Dermis microvascular lymphatic vessel endothelial cell (primary cell): ENCODE data around the gene INTS2. TPM values are rescaled to one million over a fixed set of nuclear protein-coding genes. Genes with fewer than 3 reads are reported as not detected.
"Not testable (repeated sequence)": the region's sequence is repeated elsewhere in the genome, so short reads cannot be mapped to it uniquely, and the experiment has no call there.

Source experiments
- DNase-seq, 2 donors: peaks; one replicate each; pipeline versions ENCODE4 v3.0.0 to v3.0.0-alpha.2; 2010; ENCODE audit warnings: low read depth in 2 of 2
- total RNA-seq: library from RNA; depleted of rRNA; stranded (reverse); fragments of >200 nt; gene quantifications from 2 replicates; pipeline ENCODE4 v1.2.1, GENCODE V29; 2014

The INTS2 gene
- total RNA-seq = 14.4 and 18.0 TPM in 2 replicates

- DNase-seq = peak; percentile 89 to 95
These were observed at the start of gene INTS2 for GRCh38 chr17:61927208-61928100. INTS2 (minus strand) TSS chr17:61927982; CDS start chr17:61926644, 1,338 bp downstream.

GRCh38 chr17:61974115-61974514 lies 46.3 kb upstream of the INTS2 start:
- no peak for DNase-seq

- no peak for DNase-seq
These were observed 44.5 kb upstream of the INTS2 start for GRCh38 chr17:61972311-61972710.

- no peak for DNase-seq
These were observed 42.2 kb upstream of the INTS2 start for GRCh38 chr17:61970030-61970429.

GRCh38 chr17:61968757-61969156 lies 41.0 kb upstream of the INTS2 start:
- DNase-seq = no peak

- no peak for DNase-seq
These were observed 39.9 kb upstream of the INTS2 start for GRCh38 chr17:61967729-61968128.

GRCh38 chr17:61966191-61966590 lies 38.4 kb upstream of the INTS2 start:
- DNase-seq = peak; percentile 47 to 62

- DNase-seq = no peak
These were observed 27.8 kb upstream of the INTS2 start for GRCh38 chr17:61955619-61956018.

GRCh38 chr17:61947367-61948078 lies 19.7 kb upstream of the INTS2 start:
- no peak for DNase-seq

- no peak for DNase-seq
These were observed 18.6 kb upstream of the INTS2 start for GRCh38 chr17:61946359-61946758.

GRCh38 chr17:61943117-61943516 lies 15.3 kb upstream of the INTS2 start:
- no peak for DNase-seq

- DNase-seq = no peak
These were observed 14.3 kb upstream of the INTS2 start for GRCh38 chr17:61942085-61942484.

GRCh38 chr17:61928101-61928436 lies 287 bp upstream of the INTS2 start:
- DNase-seq = no peak

GRCh38 chr17:61926826-61927207 lies 965 bp downstream of the INTS2 start:
- DNase-seq = no peak

- DNase-seq = not testable (repeated sequence)
These were observed 12.6 kb downstream of the INTS2 start for GRCh38 chr17:61915162-61915561.

- DNase-seq = no peak
These were observed 19.3 kb downstream of the INTS2 start for GRCh38 chr17:61908292-61909037.

GRCh38 chr17:61907361-61907760 lies 20.4 kb downstream of the INTS2 start:
- DNase-seq = no peak

- no peak for DNase-seq
These were observed 23.6 kb downstream of the INTS2 start for GRCh38 chr17:61904094-61904710.

- DNase-seq = no peak
These were observed 24.5 kb downstream of the INTS2 start for GRCh38 chr17:61903251-61903650.

- DNase-seq = no peak
These were observed 30.1 kb downstream of the INTS2 start for GRCh38 chr17:61897548-61898180.

- DNase-seq = no peak
These were observed 32.4 kb downstream of the INTS2 start for GRCh38 chr17:61895391-61895790.
